HK-2 (cell line): Measurements from ENCODE around the gene PLA2G15.
A peak's percentile ranks its signal among the peaks of the same experiment; 100 is the strongest.

Experiments used
- DNase-seq: peaks from one replicate; pipeline ENCODE4 v3.0.0-alpha.2; 2018; ENCODE audit not compliant: unreplicated experiment

PLA2G15 gene

DNA sequence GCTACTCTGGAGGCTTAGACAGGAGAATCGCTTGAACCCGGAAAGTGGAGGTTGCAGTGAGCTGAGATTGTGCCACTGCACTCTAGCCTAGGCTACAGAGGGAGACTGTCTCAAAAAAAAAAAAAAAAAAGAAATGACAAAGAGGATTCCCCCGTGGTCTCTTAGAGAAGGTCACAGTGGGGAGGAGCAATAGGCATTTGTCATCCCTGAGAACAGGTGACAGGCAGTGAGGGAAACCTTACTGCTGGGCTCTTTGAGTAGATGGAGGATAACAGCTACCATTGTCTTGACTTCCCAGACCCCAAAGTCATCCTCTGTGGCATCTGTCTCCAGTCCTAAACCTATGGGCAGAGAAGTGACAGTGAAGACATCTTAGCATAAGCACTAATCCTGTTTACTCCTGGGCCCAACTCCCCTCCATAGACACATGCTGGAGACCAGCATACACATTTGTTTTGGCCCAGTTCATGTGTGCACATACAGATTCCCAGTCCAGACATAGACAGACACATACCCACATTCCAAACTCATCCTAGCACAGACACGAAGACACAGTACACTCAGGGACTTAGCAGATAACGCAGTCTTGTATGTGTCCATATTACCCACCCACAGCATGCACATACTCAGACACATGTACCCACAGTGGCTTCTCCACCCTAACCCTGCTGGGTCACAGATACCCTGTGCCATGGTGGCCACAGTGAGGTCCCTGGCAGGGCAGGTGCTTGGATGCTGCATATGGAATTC, 11.9 kb upstream of the PLA2G15 start:
- no peak for DNase-seq

DNA sequence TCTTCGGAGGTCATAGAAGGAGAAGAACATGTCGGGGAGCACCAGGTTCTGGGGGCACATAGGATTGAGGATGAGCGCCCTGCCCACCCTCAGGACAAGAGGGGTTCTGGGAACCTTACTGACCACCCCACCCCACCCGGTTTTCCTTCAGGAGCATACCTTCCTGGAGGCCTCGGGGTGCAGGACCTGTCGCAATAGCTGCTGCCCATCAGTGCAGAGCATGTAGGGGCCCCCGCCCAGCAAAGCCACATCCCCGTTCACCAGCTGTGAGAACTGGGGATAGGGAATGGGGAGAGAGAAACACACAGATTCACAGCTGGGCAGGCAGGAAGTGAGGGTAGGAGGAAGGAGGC, 11.4 kb upstream of the PLA2G15 start:
- no peak for DNase-seq

DNA sequence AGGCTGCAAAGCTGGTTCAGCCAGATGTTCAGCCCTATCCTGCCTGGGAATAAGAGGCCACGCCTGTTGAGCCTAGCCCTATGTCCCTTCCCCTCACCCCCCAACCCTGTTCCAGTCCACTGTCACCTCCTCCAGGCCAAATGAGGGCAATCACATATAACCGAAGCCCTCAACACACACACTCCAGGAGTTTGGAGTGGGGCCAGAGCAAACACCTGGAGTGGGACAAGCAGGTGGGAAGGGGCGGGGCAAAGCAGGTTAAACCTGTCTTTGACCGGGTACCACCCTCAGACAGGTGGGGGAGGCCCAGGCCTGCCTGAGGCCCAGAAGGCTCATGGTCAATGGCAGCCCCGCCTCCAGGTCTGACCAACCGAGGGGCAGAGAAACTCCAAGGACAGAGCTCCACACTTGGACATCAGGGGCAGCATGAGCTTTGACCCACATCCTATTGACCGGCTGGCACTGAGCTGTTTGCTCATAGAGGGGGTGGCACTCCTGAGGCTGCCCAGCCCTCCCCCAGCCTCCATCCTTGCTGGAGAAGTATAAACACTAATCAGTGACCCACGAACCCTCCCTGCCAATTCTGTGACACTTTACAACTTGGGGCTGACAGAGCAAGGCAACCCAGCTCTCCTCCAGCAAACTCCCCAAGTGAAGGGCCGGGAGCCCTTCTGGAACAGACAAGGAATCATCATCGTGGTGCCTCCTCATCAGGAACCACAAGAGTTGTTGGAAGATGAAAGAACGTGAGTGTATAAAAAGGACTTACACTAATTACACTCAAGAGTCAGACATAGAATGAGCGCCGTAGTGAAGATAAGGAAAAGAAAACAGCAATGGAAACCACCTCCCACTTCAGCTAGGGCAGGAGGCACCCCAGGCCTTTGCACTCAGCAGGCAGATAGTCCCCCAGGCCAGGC, 10.7 kb upstream of the PLA2G15 start:
- DNase-seq = no peak

DNA sequence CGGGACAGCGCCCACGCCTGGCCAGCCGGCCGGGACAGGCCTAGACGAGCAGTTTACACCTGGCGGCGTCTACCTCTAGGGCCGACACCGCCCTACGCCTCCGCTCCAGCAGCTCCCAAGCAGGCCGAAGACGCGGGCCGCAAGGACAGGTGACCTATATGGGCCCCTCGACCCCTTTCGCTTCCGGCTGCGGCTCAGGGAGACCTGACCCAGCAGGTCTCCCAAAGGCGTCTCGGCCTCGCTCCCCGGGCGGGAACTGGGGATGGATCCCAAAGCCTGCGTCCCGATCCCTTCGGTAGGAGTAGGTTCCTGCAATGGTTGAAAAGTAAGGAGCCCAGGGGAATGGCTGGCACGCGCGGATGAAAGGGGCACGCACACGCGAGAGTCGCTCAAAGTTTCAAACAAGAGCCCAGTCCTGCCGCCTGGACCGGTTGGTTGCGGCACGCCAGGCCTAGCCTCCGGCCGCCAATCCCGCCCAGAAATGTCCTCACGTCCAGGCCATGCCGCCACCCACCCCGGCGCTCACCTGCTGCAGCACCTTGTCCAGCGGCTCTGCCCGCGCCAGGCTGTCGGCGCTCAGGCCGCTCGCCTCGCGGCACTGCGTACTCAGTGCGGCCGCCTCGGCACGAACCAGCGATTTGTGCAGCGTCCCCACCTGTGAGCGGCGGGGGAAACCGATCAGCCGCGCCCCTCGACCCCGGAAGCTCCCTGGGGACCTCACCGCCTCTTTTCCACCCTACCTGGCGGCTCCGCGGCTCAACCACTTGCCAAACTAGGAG, 9.9 kb upstream of the PLA2G15 start:
- DNase-seq = peak; percentile 66

DNA sequence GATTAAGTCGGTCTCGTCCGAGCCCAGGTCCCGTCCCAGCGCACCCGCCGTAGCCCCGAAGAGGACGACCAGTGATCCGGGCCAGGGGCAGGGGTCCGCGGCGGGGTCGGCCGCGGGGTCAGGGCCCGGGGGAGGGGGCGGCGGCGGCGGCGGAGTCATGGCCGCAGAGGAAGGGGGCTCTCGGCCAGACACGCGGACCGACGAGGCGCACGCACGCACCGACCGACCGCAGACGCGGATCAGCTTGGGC, 9.4 kb upstream of the PLA2G15 start, which contains the start of gene ESRP2:
Gene ESRP2, minus strand, starts transcription at position 241 of the 250 bp plus-strand sequence. Its CDS starts 82 bp downstream, at position 159.
- no peak for DNase-seq

DNA sequence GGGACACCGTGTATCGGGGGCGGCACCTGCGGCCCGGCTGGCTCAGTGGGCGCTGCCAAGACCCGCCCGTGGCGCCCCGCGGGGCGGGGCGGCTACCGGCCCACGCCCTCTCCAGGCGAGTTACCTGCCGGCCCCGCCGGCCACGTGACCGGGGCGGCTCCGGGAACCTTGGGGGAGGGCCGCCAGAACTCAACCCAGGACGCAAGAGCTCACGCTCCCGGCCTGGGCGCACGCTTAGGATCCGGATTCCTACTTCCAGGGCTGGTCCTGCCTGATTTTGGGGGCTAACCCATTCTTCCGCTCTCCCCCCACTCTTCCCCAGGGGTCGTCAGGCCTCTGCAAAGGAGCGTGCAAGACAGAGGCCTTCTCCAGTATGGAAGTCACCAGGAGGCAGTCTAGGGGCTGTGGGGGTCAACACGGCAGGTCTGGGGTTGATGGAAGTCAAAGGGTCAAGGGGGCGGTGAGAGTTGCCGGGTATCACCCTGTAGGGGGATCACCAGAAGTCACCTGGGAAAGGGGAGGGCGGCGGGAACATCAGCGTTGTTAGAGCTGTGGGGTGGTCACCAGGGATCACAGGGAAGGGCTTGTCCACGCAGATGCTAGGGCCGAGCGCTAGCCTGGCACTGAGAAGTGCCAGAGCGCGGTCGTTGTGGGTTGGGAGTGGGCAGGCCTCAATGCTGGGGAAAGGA, 8.9 kb upstream of the PLA2G15 start:
- DNase-seq = peak; percentile 88

DNA sequence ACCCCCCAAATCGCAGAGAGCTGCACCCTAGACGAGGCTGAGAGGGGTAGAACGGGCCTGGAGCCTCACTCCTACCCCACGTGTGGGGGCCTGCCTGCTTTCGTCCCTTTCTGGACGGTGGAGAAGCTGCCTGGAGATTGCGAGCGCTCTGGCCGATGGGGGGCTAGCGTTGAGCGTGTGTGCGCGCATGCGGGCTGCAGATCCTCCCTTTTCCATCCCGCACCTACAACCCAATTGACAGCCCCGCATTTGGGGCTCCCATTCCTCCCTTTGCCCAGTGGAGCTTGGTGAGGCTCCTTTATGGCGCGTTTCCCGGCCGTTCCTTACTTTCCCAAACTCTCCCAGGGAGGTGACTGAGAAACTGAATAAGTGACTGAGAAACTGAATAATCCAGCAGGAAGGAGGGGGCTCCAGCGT, 8.3 kb upstream of the PLA2G15 start:
- no peak for DNase-seq

DNA sequence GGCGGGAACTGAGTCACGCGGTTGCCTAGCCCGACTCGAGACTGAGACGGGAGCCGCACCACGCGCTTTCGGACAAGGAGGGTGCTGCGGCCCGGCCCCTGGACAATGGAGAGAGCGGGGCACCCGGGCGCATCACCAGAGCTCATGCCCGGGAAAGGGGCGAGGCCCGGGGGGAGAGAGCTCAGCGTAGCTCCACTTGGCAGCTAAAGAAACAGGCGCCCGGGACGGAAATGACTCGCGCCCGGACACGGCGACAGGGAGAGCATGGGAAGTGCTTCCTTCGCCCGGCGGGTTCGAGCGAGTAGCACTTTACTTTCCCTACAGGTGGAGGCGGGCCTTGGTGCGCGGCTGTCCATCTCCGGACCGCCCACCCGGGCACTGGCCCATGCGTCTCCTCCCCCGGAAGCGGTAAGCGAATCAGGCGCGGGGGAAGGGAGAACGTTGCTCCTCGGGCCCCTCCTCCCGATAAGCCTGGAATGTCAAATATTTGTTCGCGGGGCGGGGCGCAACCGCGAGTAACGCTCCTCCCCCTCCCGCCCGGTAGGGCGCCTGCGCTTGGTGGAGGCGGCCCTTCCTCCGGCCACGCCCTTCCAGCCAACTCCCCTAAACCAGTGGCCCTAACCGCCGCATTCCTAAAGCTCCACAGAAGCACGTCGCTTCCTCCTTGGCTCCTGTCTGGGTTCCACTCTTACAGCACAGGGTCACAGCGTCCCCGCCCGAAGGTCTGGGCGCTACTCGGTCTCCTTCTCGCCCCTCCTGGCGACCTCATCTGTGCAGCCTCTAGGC, 7.7 kb upstream of the PLA2G15 start:
- DNase-seq = peak; percentile 99

DNA sequence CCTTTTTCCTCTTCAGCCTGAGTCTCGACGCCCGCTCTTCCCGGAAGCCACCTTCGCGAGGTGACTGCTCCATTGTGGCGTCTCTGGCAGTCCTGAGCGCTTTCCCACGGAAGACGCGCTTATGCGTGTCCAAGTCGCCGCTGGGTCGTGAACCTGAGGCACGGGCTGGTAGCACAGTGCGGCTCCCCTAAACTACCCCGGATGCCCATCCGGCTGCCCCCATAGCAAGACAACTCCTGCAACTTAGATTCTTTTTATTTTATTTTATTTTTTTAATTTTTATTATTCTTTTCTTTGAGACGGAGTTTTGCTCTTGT, 7.2 kb upstream of the PLA2G15 start:
- DNase-seq = no peak

DNA sequence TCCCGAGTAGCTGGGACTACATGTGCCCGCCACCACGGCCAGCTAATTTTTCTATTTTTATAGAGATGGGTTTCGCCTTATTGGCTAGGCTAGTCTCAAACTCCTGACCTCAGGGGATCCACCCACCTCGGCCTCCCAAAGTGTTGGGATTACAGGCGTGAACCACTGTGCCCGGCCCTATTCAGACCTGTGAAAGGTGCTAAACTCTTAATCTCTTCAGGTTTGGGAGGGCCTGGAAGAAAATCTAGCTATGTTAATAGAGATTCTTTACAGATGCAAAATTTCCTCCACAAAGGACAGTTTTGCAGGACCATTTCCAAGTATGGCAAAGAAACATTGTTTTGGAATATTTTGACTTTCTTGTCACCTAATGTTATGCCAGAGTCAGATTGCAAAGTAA, 3.1 kb upstream of the PLA2G15 start:
- no peak for DNase-seq

DNA sequence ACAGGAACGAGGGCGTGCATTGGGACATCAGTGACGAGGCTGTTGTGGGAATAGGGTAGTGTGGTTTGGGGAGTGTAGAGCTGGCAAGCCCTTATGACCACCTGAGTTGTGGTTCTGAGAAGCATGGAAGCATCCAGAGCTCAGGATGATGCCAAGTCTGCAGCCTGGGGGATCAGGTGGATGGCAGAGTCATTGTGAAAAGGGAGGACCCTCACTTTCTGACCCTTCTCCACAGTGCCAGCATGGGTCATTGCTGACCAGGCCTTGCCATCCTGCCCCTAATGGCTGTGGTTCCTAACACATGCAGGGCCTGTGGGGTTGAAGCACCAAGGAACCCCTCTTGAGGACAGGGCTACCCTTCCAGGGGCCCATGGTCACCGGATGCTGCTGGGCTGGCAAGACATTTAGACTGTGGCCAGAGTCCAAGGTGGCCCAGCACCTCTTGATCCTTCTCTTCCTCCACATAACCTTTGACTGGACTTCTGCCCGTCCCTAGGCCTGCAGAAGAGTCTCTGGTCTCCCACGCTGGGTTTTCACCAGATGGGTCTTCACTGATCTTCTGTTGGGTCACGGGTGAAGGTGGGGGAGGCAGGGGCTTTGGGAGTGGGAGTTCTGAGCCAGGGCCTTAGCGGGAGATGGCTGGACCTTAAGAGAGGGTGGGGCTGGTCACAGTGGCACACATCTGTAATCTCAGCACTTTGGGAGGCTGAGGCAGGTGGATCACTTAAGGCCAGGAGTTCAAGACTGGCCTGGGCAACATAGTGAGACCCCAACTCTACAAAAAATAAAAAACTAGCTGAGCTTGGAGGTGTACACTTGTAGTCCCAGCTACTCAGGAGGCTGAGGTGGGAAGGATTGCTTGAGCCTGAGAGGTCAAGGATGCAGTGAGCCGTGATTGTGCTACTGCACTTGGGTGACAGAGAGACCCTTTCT, 2.0 kb upstream of the PLA2G15 start:
- no peak for DNase-seq

DNA sequence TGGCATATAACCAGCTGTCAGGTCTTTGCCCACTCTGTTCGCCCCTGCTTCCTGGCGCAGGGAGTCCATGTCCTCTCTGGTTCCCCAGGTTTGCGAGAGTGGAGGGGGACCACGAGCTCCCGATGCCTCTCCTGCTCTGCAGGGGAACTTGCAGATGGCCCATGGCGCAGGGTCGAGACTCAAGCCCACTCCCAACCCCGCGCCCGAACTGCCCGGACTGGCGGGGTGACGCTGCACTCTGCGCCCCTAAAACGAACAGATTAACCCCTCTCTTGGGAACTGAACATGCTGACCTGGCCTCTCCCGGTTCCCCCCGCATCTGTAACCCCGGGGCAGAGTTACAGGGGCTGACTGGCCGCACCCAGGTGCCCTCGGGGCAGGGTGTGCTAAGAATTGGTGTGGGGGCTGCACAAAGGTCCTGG, 681 bp upstream of the PLA2G15 start:
- no peak for DNase-seq

DNA sequence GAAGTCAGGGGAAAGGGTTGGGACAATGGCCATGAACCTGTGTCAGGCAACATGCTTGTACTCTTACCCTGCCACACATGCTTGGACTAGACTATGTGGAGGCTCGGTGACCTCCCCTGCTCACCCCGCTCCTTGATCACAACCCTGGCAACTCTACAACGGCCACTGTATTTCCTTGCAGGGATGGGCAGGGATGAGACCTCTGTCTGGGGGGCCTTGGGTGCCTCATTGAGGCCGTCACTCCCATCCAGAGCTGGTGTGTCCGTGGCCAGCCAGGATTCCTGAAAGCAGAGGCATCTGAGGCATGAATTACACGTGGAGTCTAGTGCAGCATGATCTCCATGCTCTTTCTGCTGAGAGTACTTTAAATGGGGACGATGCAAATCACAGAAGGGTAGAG, 948 bp downstream of the PLA2G15 start:
- DNase-seq = no peak

DNA sequence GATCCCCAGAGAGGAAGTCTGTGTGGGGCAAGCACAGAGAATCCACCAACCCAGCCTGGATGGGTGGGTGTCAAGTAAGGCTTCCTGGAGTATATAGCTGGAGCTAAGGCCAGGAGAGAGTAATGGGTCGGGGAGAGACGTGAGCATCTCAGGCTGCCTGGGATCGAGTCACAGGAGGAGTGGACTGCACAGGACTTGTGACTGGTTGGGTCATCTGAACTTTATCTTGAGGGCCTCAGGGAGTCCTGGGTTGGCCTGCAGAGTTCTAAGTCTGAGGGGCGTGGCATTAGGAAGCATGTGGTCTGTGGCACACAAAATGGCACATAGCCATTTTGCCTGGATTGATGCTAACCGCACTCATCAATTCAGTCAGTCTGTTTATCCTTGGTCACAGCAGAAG, 1.5 kb downstream of the PLA2G15 start:
- no peak for DNase-seq

DNA sequence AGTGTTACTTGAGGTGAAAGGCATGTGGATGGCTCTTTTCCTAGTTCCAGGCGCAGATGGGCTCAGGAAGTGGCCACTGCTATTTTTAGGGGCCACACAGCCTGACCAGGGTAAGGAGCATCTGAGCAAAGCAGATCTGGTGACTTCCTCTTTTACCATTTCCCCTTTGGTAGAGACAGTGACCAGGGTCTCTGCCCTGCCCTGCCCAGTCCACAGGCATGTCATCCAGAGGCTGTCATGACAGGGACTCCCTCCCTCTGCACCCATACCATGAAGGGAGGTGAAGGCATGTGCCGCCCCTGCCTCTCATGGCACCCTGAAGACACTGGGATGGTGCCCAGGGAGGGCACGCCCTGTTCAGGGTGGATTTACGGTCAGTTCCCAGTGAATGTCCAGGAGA, 2.2 kb downstream of the PLA2G15 start:
- DNase-seq = no peak

DNA sequence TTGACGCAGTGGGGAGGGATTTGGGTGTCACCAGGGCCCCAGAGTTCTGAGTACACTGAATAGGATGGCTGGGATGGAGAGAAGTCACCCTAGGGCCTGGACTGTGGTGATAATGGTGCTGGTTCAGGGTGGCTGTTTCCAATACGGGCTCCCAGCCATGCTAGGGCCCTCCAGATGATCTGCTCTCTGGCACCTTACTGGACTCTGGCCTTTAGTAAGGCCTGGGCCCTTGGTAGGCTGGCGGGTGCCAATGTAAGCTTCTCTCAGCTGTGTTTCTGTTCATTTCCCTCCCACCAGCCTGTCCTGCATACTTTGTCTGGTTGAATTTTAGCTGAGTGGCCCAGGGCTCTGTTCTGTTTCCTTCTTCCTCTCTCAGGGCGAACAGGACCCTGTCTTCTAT, 2.8 kb downstream of the PLA2G15 start:
- no peak for DNase-seq

DNA sequence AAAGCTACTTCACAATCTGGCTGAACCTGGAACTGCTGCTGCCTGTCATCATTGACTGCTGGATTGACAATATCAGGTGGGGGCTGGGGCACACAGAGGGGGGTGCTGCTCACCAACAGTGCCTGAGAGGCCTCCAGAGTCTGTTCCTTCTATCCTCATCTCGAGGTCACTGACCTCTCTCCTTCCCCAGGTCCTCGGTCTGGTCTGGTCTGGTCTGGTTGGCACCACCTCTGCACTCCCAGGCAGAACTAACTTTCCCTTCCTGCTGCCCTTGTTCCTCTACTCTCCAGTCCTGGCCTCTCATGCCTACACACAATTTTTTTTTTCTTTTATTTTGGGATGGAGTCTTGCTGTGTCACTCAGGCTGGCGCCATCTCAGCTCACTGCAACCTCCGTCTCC, 4.2 kb downstream of the PLA2G15 start:
- DNase-seq = no peak

DNA sequence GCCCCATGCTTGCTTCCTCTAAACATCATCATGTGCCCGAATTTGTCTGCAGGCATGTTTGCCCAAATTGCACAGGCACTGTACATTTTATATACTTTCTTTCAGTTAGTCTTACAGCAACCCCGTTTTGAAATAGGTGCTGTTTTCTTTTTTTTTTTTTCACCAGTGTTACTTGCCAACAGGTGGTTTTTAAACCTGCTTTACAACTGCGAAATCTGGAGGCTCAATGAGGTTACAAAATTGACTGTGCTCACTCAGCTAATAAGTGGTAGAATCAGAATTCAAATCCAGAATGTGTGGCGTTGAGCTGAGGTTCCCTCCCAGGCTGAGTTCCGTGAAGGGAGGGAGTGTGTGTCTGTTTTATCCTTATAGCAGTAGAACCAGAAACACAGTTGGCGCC, 5.8 kb downstream of the PLA2G15 start:
- no peak for DNase-seq

DNA sequence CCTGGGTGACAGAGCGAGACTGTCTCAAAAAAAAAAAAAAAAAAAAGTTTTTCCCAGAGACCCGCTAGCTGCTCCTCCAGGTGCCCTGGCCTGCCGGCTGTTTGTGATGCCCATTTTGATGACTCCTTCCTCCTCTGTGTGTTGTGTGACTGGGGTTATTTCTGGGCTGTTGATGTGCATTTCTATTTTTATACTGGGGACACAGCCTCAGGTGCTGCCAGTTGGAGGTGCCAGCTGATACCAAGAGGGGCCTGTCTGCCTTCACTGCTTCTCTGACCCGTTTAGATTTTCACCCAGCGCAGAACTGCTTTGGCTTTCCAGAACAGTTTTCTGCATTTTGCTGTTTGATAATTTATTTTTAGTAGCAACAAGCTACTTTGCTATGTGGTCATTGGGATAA, 6.7 kb downstream of the PLA2G15 start:
- DNase-seq = no peak

DNA sequence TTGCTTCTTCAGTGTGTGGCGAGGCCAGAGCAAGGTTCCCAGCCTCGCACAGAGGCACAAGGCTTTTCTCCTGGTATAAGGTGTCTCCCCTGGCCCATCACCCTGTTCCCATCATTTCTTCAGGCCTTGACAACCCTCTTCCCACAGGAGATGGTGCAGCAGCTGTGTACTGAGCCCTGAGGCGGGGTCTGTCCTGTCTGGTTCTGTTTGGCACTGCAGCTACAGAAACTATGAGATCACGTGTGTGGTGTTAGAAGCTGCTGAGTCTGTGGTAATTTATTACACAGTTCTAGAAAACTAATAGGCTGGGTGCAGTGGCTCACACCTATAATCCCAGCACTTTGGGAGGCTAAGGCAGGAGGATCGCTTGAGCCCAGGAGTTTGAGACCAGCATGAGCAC, 7.2 kb downstream of the PLA2G15 start:
- DNase-seq = no peak
